ENCODE results near the gene RNF44.
"Not testable (repeated sequence)": the region's sequence is repeated elsewhere in the genome, so short reads cannot be mapped to it uniquely, and the experiment has no call there.

RNF44 gene

GRCh38 chr5:176514244-176514950 is 22.8 kb downstream of the RNF44 start:
- DNase-seq = no peak

- no peak for DNase-seq
These were observed 23.4 kb downstream of the RNF44 start for GRCh38 chr5:176513788-176514187.

GRCh38 chr5:176508603-176509002 is 28.6 kb downstream of the RNF44 start:
- DNase-seq = no peak

GRCh38 chr5:176507911-176508310 is 29.3 kb downstream of the RNF44 start:
- DNase-seq = no peak

GRCh38 chr5:176503496-176503895 is 33.7 kb downstream of the RNF44 start:
- DNase-seq = no peak

- DNase-seq = no peak
These were observed 35.9 kb downstream of the RNF44 start for GRCh38 chr5:176501333-176501732.

GRCh38 chr5:176500511-176500910 is 36.7 kb downstream of the RNF44 start:
- DNase-seq = no peak

- DNase-seq = no peak
These were observed 37.9 kb downstream of the RNF44 start for GRCh38 chr5:176499273-176499672.

GRCh38 chr5:176497852-176498251 is 39.4 kb downstream of the RNF44 start:
- no peak for DNase-seq

GRCh38 chr5:176492431-176492830 is 44.8 kb downstream of the RNF44 start:
- no peak for DNase-seq

GRCh38 chr5:176491901-176492300 is 45.3 kb downstream of the RNF44 start:
- no peak for DNase-seq

- no peak for DNase-seq
These were observed 46.1 kb downstream of the RNF44 start for GRCh38 chr5:176491101-176491502.

- DNase-seq = no peak
These were observed 46.9 kb downstream of the RNF44 start for GRCh38 chr5:176490301-176490700.

- DNase-seq = no peak
These were observed 48.1 kb downstream of the RNF44 start for GRCh38 chr5:176489077-176489476.

- not testable (repeated sequence) for DNase-seq
These were observed 50.0 kb downstream of the RNF44 start for GRCh38 chr5:176487160-176487559.

GRCh38 chr5:176486189-176486757 is 50.9 kb downstream of the RNF44 start:
- DNase-seq = no peak

- no peak for DNase-seq
These were observed 52.0 kb downstream of the RNF44 start for GRCh38 chr5:176485176-176485575.

GRCh38 chr5:176481711-176482110 is 55.5 kb downstream of the RNF44 start:
- no peak for DNase-seq

Data from NCI-H2171 treated with DMSO at 0.1 percent for 48 hours (cell line).